ENCODE results near the gene NABP1. TPM values are rescaled to one million over a fixed set of nuclear protein-coding genes. Genes with fewer than 3 reads are reported as not detected.

Gene NABP1
- total and polyA plus RNA-seq, 7 donors = 4.2 to 15.4 (median 9.2) TPM

GRCh38 chr2:191701029-191701428 is 23.1 kb downstream of the NABP1 start:
- 95 to 96% methylated on average over 1 of the region's 1 CpG for WGBS, 2 donors
- DNase-seq = no peak
- no peak for TF ChIP-seq POLR2A (IDR thresholded peaks at IDR 0.05)
- TF ChIP-seq EP300 (IDR thresholded peaks at IDR 0.05) = no peak
- TF ChIP-seq CTCF (IDR thresholded peaks at IDR 0.05) = no peak
- TF ChIP-seq POLR2AphosphoS5 (IDR thresholded peaks at IDR 0.05) = no peak

GRCh38 chr2:191701696-191702095 is 23.8 kb downstream of the NABP1 start:
- Histone ChIP-seq H3K27me3 (no peaks in the 10 kb centered on the region), H3K27ac (no peak overlapping the region), H3K36me3 (no peaks in the 10 kb centered on the region), H3K4me1 (no peaks in the 10 kb centered on the region), H3K4me3 (no peak overlapping the region), H3K9me3 (no peaks in the 10 kb centered on the region)
- intact Hi-C loops (cut with DNase I) = no loop called here
- WGBS, 2 donors = 83 to 86% methylated on average over 2 of the region's 2 CpGs
- no peak for TF ChIP-seq CTCF (IDR thresholded peaks at IDR 0.05)
- TF ChIP-seq POLR2AphosphoS5 (IDR thresholded peaks at IDR 0.05) = no peak
- no peak for TF ChIP-seq POLR2A (IDR thresholded peaks at IDR 0.05)
- TF ChIP-seq EP300 (IDR thresholded peaks at IDR 0.05) = no peak
- DNase-seq = no peak

More at GRCh38 chr2:191701029-191701428, 23.1 kb downstream of the NABP1 start:
- intact Hi-C loops (cut with DNase I) = no loop called here
- no peak overlapping the region for H3K4me3 ChIP-seq
- no peaks in the 10 kb centered on the region for H3K36me3 ChIP-seq
- H3K4me1 ChIP-seq = peaks cover 0 to 2% (median 0%) of the 10 kb centered on the region in 4 donors
- no peaks in the 10 kb centered on the region for H3K27me3 ChIP-seq
- H3K27ac ChIP-seq = no peak overlapping the region
- no peaks in the 10 kb centered on the region for H3K9me3 ChIP-seq

DNA sequence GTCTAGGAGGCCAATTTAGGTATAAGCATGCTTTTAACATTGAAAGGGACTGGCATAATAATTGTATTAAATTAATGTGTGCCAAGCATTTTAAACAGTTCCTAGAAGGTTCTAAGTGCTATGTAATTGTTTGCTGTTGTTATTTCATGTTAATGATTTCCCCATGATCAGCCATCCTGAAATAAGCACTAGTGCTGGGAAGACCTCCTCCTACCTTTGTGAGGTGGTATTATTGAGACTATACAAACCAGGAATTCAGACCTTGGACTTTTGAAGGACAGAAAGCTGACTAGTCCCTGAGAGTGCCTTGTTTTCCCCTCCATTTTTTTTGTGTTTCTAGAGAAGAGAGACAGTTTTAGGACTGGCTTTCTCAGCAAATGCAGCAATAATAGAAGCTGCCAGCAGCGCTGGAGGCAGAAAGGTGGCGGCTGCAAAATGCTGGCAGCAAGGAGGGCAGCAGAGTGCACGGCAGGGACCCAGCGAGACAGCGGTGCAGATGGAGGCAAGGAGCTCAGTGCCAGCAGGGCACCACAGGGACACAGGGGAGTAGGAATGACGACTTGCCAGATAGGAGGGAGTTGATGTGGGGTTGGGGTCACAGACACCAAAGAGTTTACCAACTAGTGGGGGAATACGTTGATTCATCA is 25.3 kb downstream of the NABP1 start:
- H3K4me3 ChIP-seq = no peak overlapping the region
- no peak overlapping the region for H3K27ac ChIP-seq
- no peaks in the 10 kb centered on the region for H3K27me3 ChIP-seq
- H3K4me1 ChIP-seq = no peaks in the 10 kb centered on the region
- TF ChIP-seq POLR2A (IDR thresholded peaks at IDR 0.05) = no peak
- TF ChIP-seq POLR2AphosphoS5 (IDR thresholded peaks at IDR 0.05) = no peak
- H3K36me3 ChIP-seq = no peaks in the 10 kb centered on the region
- 69 to 84% methylated on average over 7 of the region's 7 CpGs for WGBS, 2 donors
- DNase-seq = no peak
- H3K9me3 ChIP-seq = no peaks in the 10 kb centered on the region
- intact Hi-C loops (cut with DNase I) = no loop called here

- no peaks in the 10 kb centered on the region for H3K4me1 ChIP-seq
- DNase-seq = no peak
- intact Hi-C loops (cut with DNase I) = no loop called here
- TF ChIP-seq POLR2AphosphoS5 (IDR thresholded peaks at IDR 0.05) (no peak), POLR2A (IDR thresholded peaks at IDR 0.05) (no peak), CTCF (IDR thresholded peaks at IDR 0.05) (no peak), EP300 (IDR thresholded peaks at IDR 0.05) (no peak)
- no peaks in the 10 kb centered on the region for H3K27me3 ChIP-seq
- H3K27ac ChIP-seq = no peak overlapping the region
- WGBS, 2 donors = 82 to 91% methylated on average over 4 of the region's 4 CpGs
- no peak overlapping the region for H3K4me3 ChIP-seq
- no peaks in the 10 kb centered on the region for H3K9me3 ChIP-seq
- no peaks in the 10 kb centered on the region for H3K36me3 ChIP-seq
These were observed 27.1 kb downstream of the NABP1 start for GRCh38 chr2:191705084-191705483.

DNA sequence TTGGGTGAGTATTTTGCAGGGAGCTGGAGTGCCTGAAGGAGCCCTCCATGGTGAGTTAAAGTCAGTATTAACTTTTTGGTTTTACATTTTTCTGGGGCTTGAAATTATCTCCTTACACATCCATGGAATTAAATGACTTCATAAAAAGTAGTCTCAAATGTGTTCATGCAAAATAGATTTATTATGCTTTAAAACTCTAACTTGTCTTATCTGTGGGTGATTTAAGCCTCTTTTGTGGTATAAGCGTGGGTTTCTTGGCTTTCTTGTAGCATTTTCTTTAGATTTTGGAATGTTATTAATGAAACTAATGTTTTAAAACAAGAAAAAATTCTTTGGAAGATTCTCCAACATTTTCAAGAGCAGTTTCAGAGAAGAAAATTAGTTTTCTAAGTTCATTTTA is 27.8 kb downstream of the NABP1 start:
- intact Hi-C loops (cut with DNase I) = no loop called here
- H3K27me3 ChIP-seq = no peaks in the 10 kb centered on the region
- no peaks in the 10 kb centered on the region for H3K4me1 ChIP-seq
- no peaks in the 10 kb centered on the region for H3K36me3 ChIP-seq
- H3K9me3 ChIP-seq = no peaks in the 10 kb centered on the region
- DNase-seq = no peak
- no peak overlapping the region for H3K27ac ChIP-seq
- no peak overlapping the region for H3K4me3 ChIP-seq
- WGBS, 2 donors = 89 to 95% methylated on average over 1 of the region's 1 CpG
- TF ChIP-seq POLR2AphosphoS5 (IDR thresholded peaks at IDR 0.05) = no peak
- no peak for TF ChIP-seq CTCF (IDR thresholded peaks at IDR 0.05)
- no peak for TF ChIP-seq POLR2A (IDR thresholded peaks at IDR 0.05)
- TF ChIP-seq EP300 (IDR thresholded peaks at IDR 0.05) = no peak

All from sigmoid colon (tissue), 7 donors.